ENCODE measurements around the gene GGA1.

Gene GGA1

DNA sequence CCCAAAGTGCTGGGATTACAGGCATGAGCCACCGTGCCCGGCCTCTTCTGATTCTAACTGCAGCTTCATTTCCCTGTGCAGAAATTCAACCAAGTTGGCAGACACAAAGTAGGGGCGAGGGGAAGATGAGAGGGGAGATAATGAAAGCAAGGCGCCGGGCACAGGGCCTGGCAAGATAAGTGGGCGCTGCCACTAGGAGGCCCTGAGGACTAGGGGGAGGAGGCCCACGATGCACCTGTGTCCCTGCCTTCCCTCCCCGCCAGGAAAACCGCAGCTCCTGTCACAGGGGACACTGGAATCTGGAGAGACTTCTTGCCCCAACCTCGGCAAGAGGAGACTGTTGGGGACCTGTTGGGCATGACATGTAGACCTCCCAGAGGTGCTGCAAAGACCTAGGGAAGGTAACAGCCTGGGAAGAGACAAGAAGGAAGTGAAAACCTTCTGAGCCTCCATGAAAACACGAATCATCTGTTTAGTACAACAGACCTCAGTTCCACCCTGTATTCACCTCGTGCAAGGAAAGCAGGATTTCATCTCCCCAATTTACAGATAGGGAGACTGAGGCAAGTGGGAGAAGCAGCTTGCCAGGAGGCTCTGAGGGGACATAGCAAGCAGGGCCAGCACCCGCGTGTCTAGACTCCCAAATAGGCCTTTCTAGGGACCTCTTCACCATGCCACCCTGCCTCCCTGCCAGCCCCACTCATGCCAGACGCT, 63.7 kb downstream of the GGA1 start:
- in situ Hi-C loops (cut with MboI; ENCODE audit: low sequenced_read_pairs), result no loop called here

DNA sequence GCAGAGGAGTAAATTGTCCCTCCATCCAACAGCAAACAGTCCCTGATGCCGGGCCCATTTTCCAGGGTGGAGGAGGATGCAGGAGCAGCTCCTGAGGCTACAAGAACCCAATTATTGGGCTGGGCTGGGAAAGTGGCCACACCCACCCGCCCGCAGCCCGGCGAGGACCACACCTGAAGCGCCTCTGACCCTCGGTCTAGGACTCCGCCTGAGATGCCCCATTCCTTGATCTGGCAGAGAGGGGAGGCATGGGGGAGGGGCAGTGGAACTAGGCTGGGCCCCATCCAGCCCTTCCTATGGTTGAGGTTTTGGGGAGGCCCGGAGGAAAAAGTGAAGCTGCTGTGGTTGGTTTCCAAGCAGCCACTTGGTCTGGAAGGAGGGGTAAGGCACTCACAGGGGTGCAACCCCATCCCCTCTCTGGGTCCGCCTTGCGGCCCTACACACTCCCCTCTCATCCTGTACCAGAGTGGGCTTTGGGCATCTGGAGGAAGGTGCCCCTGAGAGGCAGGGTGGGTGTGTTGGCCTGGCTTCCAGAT, 64.4 kb downstream of the GGA1 start:
- in situ Hi-C loops (cut with MboI; ENCODE audit: low sequenced_read_pairs), result no loop called here

GRCh38 chr22:37674248-37674647, 65.6 kb downstream of the GGA1 start:
- in situ Hi-C loops (cut with MboI; ENCODE audit: low sequenced_read_pairs), result no loop called here

- in situ Hi-C loops (cut with MboI; ENCODE audit: low sequenced_read_pairs), result no loop called here
Observed at GRCh38 chr22:37674951-37675929, 66.6 kb downstream of the GGA1 start, which contains the start of gene LGALS1. LGALS1 (plus strand) TSS chr22:37675636; CDS start chr22:37675703, 67 bp downstream.

- in situ Hi-C loops (cut with MboI; ENCODE audit: low sequenced_read_pairs), result no loop called here
Observed at GRCh38 chr22:37675930-37676735, 67.5 kb downstream of the GGA1 start.

- in situ Hi-C loops (cut with MboI; ENCODE audit: low sequenced_read_pairs), result no loop called here
Observed at GRCh38 chr22:37676736-37677492, 68.3 kb downstream of the GGA1 start.

GRCh38 chr22:37677493-37677974, 68.9 kb downstream of the GGA1 start:
- in situ Hi-C loops (cut with MboI; ENCODE audit: low sequenced_read_pairs), result no loop called here

- in situ Hi-C loops (cut with MboI; ENCODE audit: low sequenced_read_pairs), result no loop called here
Observed at GRCh38 chr22:37678372-37678771, 69.7 kb downstream of the GGA1 start.

DNA sequence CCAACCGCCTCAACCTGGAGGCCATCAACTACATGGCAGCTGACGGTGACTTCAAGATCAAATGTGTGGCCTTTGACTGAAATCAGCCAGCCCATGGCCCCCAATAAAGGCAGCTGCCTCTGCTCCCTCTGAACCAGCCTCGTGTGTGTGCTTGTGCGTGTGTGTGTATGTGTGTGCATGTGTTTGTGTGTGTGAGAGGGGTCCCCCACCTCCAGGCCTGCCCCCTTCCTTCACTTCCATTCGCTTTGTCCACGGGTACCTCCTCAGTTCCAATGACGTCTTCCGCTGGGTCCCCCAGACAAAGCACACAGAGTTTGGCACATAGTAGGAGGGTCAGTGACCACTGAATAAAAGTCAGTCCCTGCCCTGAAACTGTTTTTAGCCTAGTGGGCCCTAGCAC, 71.0 kb downstream of the GGA1 start:
- in situ Hi-C loops (cut with MboI; ENCODE audit: low sequenced_read_pairs), result no loop called here

DNA sequence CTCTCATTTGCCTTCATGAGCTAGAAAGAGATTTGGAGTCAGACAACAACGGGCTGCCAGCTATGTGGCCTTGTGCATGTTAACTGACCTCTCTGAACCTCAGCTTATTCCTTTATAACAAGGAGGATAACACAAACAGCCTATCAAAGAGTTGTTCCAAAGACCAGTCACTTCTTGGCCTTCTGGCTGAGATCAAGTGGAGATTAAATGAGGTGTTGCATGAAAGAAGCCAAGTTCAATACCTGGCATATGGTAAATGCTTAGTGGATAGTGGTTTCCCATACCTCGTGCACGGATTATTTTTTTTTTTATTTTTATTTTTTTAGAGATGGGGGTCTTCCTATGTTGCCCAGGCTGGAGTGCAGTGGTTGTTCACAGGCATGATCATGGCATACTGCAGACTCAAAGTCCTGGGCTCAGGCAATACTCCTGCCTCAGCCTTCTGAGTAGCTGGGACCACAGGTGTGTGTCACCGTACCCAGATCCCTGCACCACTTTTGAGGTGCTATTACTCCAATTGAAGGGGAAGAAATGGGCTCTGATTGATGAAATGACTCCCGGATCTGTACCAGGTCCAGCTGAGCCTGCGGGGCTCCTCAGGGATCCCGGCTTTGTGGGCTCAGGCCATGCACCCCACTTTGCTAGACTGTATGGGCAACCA, 71.7 kb downstream of the GGA1 start:
- in situ Hi-C loops (cut with MboI; ENCODE audit: low sequenced_read_pairs), result no loop called here

- in situ Hi-C loops (cut with MboI; ENCODE audit: low sequenced_read_pairs), result no loop called here
Observed at GRCh38 chr22:37681001-37681424, 72.4 kb downstream of the GGA1 start.

DNA sequence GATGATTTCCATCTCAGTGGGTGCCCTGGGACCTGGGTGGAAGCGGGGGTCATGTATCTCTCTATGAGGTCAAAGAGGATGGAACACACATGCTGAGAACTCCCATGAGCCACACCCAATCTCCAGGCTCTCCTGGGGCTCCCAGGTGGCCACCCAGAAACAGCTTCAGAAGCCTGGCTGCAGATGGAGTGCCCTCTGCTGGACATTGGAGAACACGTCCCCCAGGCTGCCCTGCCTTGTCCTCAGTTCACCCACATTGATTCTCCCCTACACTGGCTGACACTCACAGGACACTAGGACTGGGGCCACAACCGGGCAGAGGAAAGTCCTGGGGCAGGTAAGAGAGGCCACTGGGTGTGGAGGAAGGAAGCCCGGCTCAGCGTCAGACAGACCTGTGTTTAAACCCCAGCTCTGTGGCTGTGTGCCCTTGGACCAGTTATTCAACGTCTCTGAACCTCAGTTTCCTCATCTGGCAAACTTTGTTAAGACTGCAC, 73.0 kb downstream of the GGA1 start:
- in situ Hi-C loops (cut with MboI; ENCODE audit: low sequenced_read_pairs), result no loop called here

Data from HL-60/S4 (cell line).